SU-DHL-6 (cell line): ENCODE data around the gene SCCPDH.
"Not testable (repeated sequence)": the region's sequence is repeated elsewhere in the genome, so short reads cannot be mapped to it uniquely, and the experiment has no call there.

Experiments
- CTCF ChIP-seq: fragments of 200-600 bp; sonication (generic); IDR thresholded peaks from one replicate; pipeline ENCODE4 v1.5.1; 2017; ENCODE audit warnings: antibody characterized with exemption, mild to moderate bottlenecking, low read length, moderate library complexity; ENCODE audit not compliant: insufficient read depth, poor library complexity, severe bottlenecking
- EZH2phosphoT487 ChIP-seq: fragments of 200-600 bp; sonication (generic), shearing (Covaris generic); conservative IDR thresholded peaks from 2 replicates; pipeline ENCODE4 v1.6.1; 2018; ENCODE audit warnings: mild to moderate bottlenecking, antibody characterized with exemption, low read length, moderate library complexity, mixed read lengths

GRCh38 chr1:246813325-246813724 is 89.1 kb downstream of the SCCPDH start:
- TF ChIP-seq CTCF, EZH2phosphoT487: not testable (repeated sequence)
